NCI-H748 treated with DMSO at 0.1 percent for 48 hours (cell line): ENCODE measurements around the gene OR5AN1.
"Not testable (repeated sequence)": the region's sequence is repeated elsewhere in the genome, so short reads cannot be mapped to it uniquely, and the experiment has no call there.

Experiments
- DNase-seq: peaks from one replicate; lab custom pipeline; 2025; lab: John Stamatoyannopoulos, UW

Gene OR5AN1

GRCh38 chr11:59358595-59358994 lies at the start of gene OR5AN1:
OR5AN1 (plus strand) TSS chr11:59358895; CDS start chr11:59364459, 5,564 bp downstream.
- DNase-seq = no peak

GRCh38 chr11:59335001-59335400 lies 23.7 kb upstream of the OR5AN1 start:
- DNase-seq = no peak

- no peak for DNase-seq
Observed at GRCh38 chr11:59336176-59336575, 22.5 kb upstream of the OR5AN1 start.

- no peak for DNase-seq
Observed at GRCh38 chr11:59336931-59337330, 21.8 kb upstream of the OR5AN1 start.

GRCh38 chr11:59349657-59350056 lies 9.0 kb upstream of the OR5AN1 start:
- DNase-seq = not testable (repeated sequence)

GRCh38 chr11:59355226-59355625 lies 3.5 kb upstream of the OR5AN1 start:
- DNase-seq = no peak

- no peak for DNase-seq
Observed at GRCh38 chr11:59356561-59356960, 2.1 kb upstream of the OR5AN1 start.

- DNase-seq = no peak
Observed at GRCh38 chr11:59358020-59358419, 675 bp upstream of the OR5AN1 start.

GRCh38 chr11:59365232-59366018 lies 6.7 kb downstream of the OR5AN1 start:
- no peak for DNase-seq

GRCh38 chr11:59368238-59369022 lies 9.7 kb downstream of the OR5AN1 start:
- DNase-seq = no peak

GRCh38 chr11:59372324-59372723 lies 13.6 kb downstream of the OR5AN1 start:
- DNase-seq = not testable (repeated sequence)

- no peak for DNase-seq
Observed at GRCh38 chr11:59380263-59381059, 21.8 kb downstream of the OR5AN1 start.

- no peak for DNase-seq
Observed at GRCh38 chr11:59394186-59394585, 35.5 kb downstream of the OR5AN1 start.

- no peak for DNase-seq
Observed at GRCh38 chr11:59400461-59401261, 42.0 kb downstream of the OR5AN1 start.

- no peak for DNase-seq
Observed at GRCh38 chr11:59401262-59401552, 42.5 kb downstream of the OR5AN1 start.

- no peak for DNase-seq
Observed at GRCh38 chr11:59403546-59403945, 44.9 kb downstream of the OR5AN1 start.

GRCh38 chr11:59413646-59414045 lies 55.0 kb downstream of the OR5AN1 start:
- DNase-seq = no peak

GRCh38 chr11:59415111-59415510 lies 56.4 kb downstream of the OR5AN1 start:
- DNase-seq = no peak

GRCh38 chr11:59416613-59417012 lies 57.9 kb downstream of the OR5AN1 start:
- DNase-seq = no peak

GRCh38 chr11:59417023-59417422 lies 58.3 kb downstream of the OR5AN1 start:
- no peak for DNase-seq

- DNase-seq = no peak
Observed at GRCh38 chr11:59418156-59418555, 59.5 kb downstream of the OR5AN1 start.
